Ovary (tissue), 3 donors: ENCODE data around the gene C3orf33.

ENCODE experiments used
- CTCF ChIP-seq, 3 donors: fragments of 450-650 bp in 2 of 3; fragments of 200-600 bp in 1 of 3; IDR thresholded peaks; one replicate each; pipeline versions ENCODE4 v1.5.1 to v1.8.0; 2016 to 2022; ENCODE audit warnings: antibody characterized with exemption in 3 of 3, mild to moderate bottlenecking in 1 of 3
- EP300 ChIP-seq: sonication (generic); formaldehyde crosslinking; IDR thresholded peaks from one replicate; pipeline ENCODE4 v1.6.1; 2017; ENCODE audit warnings: antibody characterized with exemption
- POLR2A ChIP-seq: fragments of 450-650 bp; IDR thresholded peaks from one replicate; pipeline ENCODE4 v1.6.1; 2017; ENCODE audit warnings: antibody characterized with exemption, mild to moderate bottlenecking, moderate library complexity
- donor health status: DM: no; HTN: no; CAD: no.

- TF ChIP-seq CTCF (IDR thresholded peaks at IDR 0.05): no peak
- no peak for TF ChIP-seq POLR2A
- no peak for TF ChIP-seq EP300
Observed at GRCh38 chr3:155742349-155742965, 63.6 kb downstream of the C3orf33 start.
